GM12865 (cell line): Measurements from ENCODE around the gene GALNT2.

ENCODE experiments used
- DNase-seq: peaks from one replicate; pipeline ENCODE4 v3.0.0; 2010; ENCODE audit warnings: low read depth
- H3K4me3 ChIP-seq: 2 replicates; pipeline ENCODE4 v1.5.1; 2011; ENCODE audit warnings: mild to moderate bottlenecking, low read depth, low read length, control low read depth
- CTCF ChIP-seq: IDR thresholded peaks from 2 replicates; pipeline ENCODE4 v1.5.1; 2011; ENCODE audit warnings: low read length, control low read depth, low read depth, inconsistent platforms; ENCODE audit not compliant: insufficient read depth; ENCODE audit errors: missing control alignments

The GALNT2 gene

GRCh38 chr1:230255991-230256390, 189.0 kb downstream of the GALNT2 start:
- DNase-seq = no peak
- no peak for TF ChIP-seq CTCF
- no peak overlapping the region for H3K4me3 ChIP-seq

GRCh38 chr1:230256896-230257295, 189.9 kb downstream of the GALNT2 start:
- DNase-seq = no peak
- no peak overlapping the region for H3K4me3 ChIP-seq
- TF ChIP-seq CTCF = no peak

- DNase-seq = no peak
- TF ChIP-seq CTCF = no peak
- no peak overlapping the region for H3K4me3 ChIP-seq
Measured at GRCh38 chr1:230259621-230260020, 192.6 kb downstream of the GALNT2 start.

GRCh38 chr1:230260831-230261230, 193.8 kb downstream of the GALNT2 start:
- no peak for TF ChIP-seq CTCF
- DNase-seq = no peak
- no peak overlapping the region for H3K4me3 ChIP-seq

- no peak overlapping the region for H3K4me3 ChIP-seq
- TF ChIP-seq CTCF = no peak
- no peak for DNase-seq
Measured at GRCh38 chr1:230261928-230262650, 195.1 kb downstream of the GALNT2 start.

GRCh38 chr1:230262867-230263567, 196.0 kb downstream of the GALNT2 start:
- no peak overlapping the region for H3K4me3 ChIP-seq
- DNase-seq = no peak
- TF ChIP-seq CTCF = no peak
